Measurements from ENCODE around the gene ZMYM4.
"Not testable (repeated sequence)": the region's sequence is repeated elsewhere in the genome, so short reads cannot be mapped to it uniquely, and the experiment has no call there.

DNA sequence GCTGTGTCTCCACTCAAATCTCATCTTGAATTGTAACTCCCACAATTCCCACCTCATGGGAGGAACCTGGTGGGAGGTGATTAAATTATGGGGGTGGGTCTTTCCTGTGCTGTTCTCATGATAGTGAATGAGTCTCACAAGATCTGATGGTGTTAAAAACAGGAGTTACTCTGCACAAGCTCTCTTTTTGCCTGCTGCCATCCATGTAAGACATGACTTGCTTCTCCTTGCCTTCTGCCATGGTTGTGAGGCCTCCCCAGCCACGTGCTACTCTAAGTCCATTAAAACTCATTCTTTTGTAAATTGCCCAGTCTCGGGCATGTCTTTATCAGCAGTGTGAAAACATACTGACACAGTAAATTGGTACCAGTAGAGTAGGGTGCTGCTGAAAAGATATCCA lies 195.2 kb downstream of the ZMYM4 start:
- TF ChIP-seq EZH2 (IDR thresholded peaks at IDR 0.05; ENCODE audit: low read length) = not testable (repeated sequence)
- TF ChIP-seq, protein P1, sequence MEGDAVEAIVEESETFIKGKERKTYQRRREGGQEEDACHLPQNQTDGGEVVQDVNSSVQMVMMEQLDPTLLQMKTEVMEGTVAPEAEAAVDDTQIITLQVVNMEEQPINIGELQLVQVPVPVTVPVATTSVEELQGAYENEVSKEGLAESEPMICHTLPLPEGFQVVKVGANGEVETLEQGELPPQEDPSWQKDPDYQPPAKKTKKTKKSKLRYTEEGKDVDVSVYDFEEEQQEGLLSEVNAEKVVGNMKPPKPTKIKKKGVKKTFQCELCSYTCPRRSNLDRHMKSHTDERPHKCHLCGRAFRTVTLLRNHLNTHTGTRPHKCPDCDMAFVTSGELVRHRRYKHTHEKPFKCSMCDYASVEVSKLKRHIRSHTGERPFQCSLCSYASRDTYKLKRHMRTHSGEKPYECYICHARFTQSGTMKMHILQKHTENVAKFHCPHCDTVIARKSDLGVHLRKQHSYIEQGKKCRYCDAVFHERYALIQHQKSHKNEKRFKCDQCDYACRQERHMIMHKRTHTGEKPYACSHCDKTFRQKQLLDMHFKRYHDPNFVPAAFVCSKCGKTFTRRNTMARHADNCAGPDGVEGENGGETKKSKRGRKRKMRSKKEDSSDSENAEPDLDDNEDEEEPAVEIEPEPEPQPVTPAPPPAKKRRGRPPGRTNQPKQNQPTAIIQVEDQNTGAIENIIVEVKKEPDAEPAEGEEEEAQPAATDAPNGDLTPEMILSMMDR (optimal IDR thresholded peaks at IDR 0.05 in 1 of 3, IDR thresholded peaks at IDR 0.05 in 1 of 3, conservative IDR thresholded peaks at IDR 0.05 in 1 of 3; ENCODE audit: extremely low read depth in 1 of 3, insufficient read depth in 2 of 3, low read length in 3 of 3) = not testable (repeated sequence)
